ENCODE measurements around the gene OR2C3. TPM values are rescaled to one million over a fixed set of nuclear protein-coding genes. Genes with fewer than 3 reads are reported as not detected.
"Not testable (repeated sequence)": the region's sequence is repeated elsewhere in the genome, so short reads cannot be mapped to it uniquely, and the experiment has no call there.

OR2C3 gene
- total RNA-seq, 8 experiments from 2014 or later, result 0.04 to 0.38 (median 0.09) TPM; not detected in 3

- Histone ChIP-seq H3K4me3 (no peak overlapping the region), H3K4me1 (replicated peaks in 1 of 2) (no peaks in the 10 kb centered on the region), H3K27ac (no peak overlapping the region)
- 0 to 86% (median 66%) methylated on average over 1 to 7 of the region's 7 CpGs; no CpG with 5 or more reads in 2 of the 10 experiments for WGBS, 10 experiments
- in situ Hi-C loops (cut with MboI; ENCODE audit: low pct_unique_long_range_greater_than_20kb in 2 of 9, low sequenced_read_pairs in 9 of 9, unreplicated experiment in 9 of 9), result no loop called here
- no peak for ATAC-seq (replicated peaks in 6 of 8)
Measured at GRCh38 chr1:247540581-247540980, 4.3 kb upstream of the OR2C3 start.

- Histone ChIP-seq H3K4me1 (replicated peaks in 1 of 2) (no peaks in the 10 kb centered on the region), H3K27ac (no peak overlapping the region), H3K4me3 (no peak overlapping the region)
- in situ Hi-C loops (cut with MboI; ENCODE audit: low pct_unique_long_range_greater_than_20kb in 2 of 9, low sequenced_read_pairs in 9 of 9, unreplicated experiment in 9 of 9), result no loop called here
- 7 to 94% (median 82%) methylated on average over 1 to 6 of the region's 6 CpGs; no CpG with 5 or more reads in 1 of the 10 experiments for WGBS, 10 experiments
- no peak for ATAC-seq (replicated peaks in 6 of 8)
Measured at GRCh38 chr1:247539215-247539614, 3.0 kb upstream of the OR2C3 start.

- Histone ChIP-seq H3K4me3 (no peak overlapping the region), H3K27ac (no peak overlapping the region), H3K4me1 (replicated peaks in 1 of 2) (no peaks in the 10 kb centered on the region)
- in situ Hi-C loops (cut with MboI; ENCODE audit: low pct_unique_long_range_greater_than_20kb in 2 of 9, low sequenced_read_pairs in 9 of 9, unreplicated experiment in 9 of 9), result no loop called here
- ATAC-seq (replicated peaks in 6 of 8), result no peak
- 6 to 73% (median 48%) methylated on average over 2 to 5 of the region's 5 CpGs; no CpG with 5 or more reads in 2 of the 10 experiments for WGBS, 10 experiments
Measured at GRCh38 chr1:247538561-247538960, 2.3 kb upstream of the OR2C3 start.

- WGBS, 10 experiments, result 0 to 80% (median 54%) methylated on average over 1 to 3 of the region's 3 CpGs; no CpG with 5 or more reads in 1 of the 10 experiments
- Histone ChIP-seq H3K4me1 (replicated peaks in 1 of 2) (no peaks in the 10 kb centered on the region), H3K27ac (no peak overlapping the region), H3K4me3 (no peak overlapping the region)
- ATAC-seq (replicated peaks in 6 of 8), result no peak
- in situ Hi-C loops (cut with MboI; ENCODE audit: low pct_unique_long_range_greater_than_20kb in 2 of 9, low sequenced_read_pairs in 9 of 9, unreplicated experiment in 9 of 9), result no loop called here
Measured at GRCh38 chr1:247535402-247535801, 838 bp downstream of the OR2C3 start.

- no peak overlapping the region for H3K4me3 ChIP-seq
- 16 to 92% (median 84%) methylated on average over 1 to 8 of the region's 8 CpGs; no CpG with 5 or more reads in 3 of the 10 experiments for WGBS, 10 experiments
- H3K27ac ChIP-seq, result no peak overlapping the region
- no peak for ATAC-seq (replicated peaks in 6 of 8)
- in situ Hi-C loops (cut with MboI; ENCODE audit: low pct_unique_long_range_greater_than_20kb in 2 of 9, low sequenced_read_pairs in 9 of 9, unreplicated experiment in 9 of 9), result no loop called here
- H3K4me1 ChIP-seq (replicated peaks in 1 of 2), result no peaks in the 10 kb centered on the region
Measured at GRCh38 chr1:247531937-247532336, 4.3 kb downstream of the OR2C3 start.

GRCh38 chr1:247530785-247531184, 5.5 kb downstream of the OR2C3 start:
- peak in 1 of 8 experiments; percentile 36 for ATAC-seq (replicated peaks in 6 of 8)
- in situ Hi-C loops (cut with MboI; ENCODE audit: low pct_unique_long_range_greater_than_20kb in 2 of 9, low sequenced_read_pairs in 9 of 9, unreplicated experiment in 9 of 9), result no loop called here
- 83 to 94% methylated on average over 5 to 16 of the region's 41 CpGs; no CpG with 5 or more reads in 8 of the 10 experiments for WGBS, 10 experiments
- H3K27ac ChIP-seq, result no peak overlapping the region
- H3K4me1 ChIP-seq (replicated peaks in 1 of 2), result no peaks in the 10 kb centered on the region
- no peak overlapping the region for H3K4me3 ChIP-seq

GRCh38 chr1:247529771-247530355, 6.4 kb downstream of the OR2C3 start:
- Histone ChIP-seq H3K4me3 (no peak overlapping the region), H3K27ac (no peak overlapping the region), H3K4me1 (replicated peaks in 1 of 2) (no peaks in the 10 kb centered on the region)
- in situ Hi-C loops (cut with MboI; ENCODE audit: low pct_unique_long_range_greater_than_20kb in 2 of 9, low sequenced_read_pairs in 9 of 9, unreplicated experiment in 9 of 9), result no loop called here
- ATAC-seq (replicated peaks in 6 of 8), result no peak
- 0 to 83% (median 60%) methylated on average over 1 of the region's 1 CpG; no CpG with 5 or more reads in 5 of the 10 experiments for WGBS, 10 experiments

GRCh38 chr1:247528812-247529474, 7.3 kb downstream of the OR2C3 start:
- in situ Hi-C loops (cut with MboI; ENCODE audit: low pct_unique_long_range_greater_than_20kb in 2 of 9, low sequenced_read_pairs in 9 of 9, unreplicated experiment in 9 of 9), result no loop called here
- Histone ChIP-seq H3K4me3 (no peak overlapping the region), H3K27ac (no peak overlapping the region), H3K4me1 (replicated peaks in 1 of 2) (no peaks in the 10 kb centered on the region)
- ATAC-seq (replicated peaks in 6 of 8), result no peak
- 0 to 81% (median 40%) methylated on average over 1 to 2 of the region's 2 CpGs; no CpG with 5 or more reads in 3 of the 10 experiments for WGBS, 10 experiments

- ATAC-seq (replicated peaks in 6 of 8); H3K4me1 ChIP-seq (replicated peaks in 1 of 2); H3K4me3 ChIP-seq; H3K27ac ChIP-seq; in situ Hi-C loops (cut with MboI; ENCODE audit: low pct_unique_long_range_greater_than_20kb in 2 of 9, low sequenced_read_pairs in 9 of 9, unreplicated experiment in 9 of 9): not testable (repeated sequence)
- no CpG with 5 or more reads among the region's 30 CpGs for WGBS, 10 experiments
Measured at GRCh38 chr1:247521886-247522285, 14.4 kb downstream of the OR2C3 start.

GRCh38 chr1:247518613-247518891, 17.7 kb downstream of the OR2C3 start:
- WGBS, 10 experiments, result 21 to 100% (median 95%) methylated on average over 2 to 13 of the region's 19 CpGs; no CpG with 5 or more reads in 4 of the 10 experiments
- Histone ChIP-seq H3K4me1 (replicated peaks in 1 of 2) (no peaks in the 10 kb centered on the region), H3K4me3 (no peak overlapping the region), H3K27ac (no peak overlapping the region)
- in situ Hi-C loops (cut with MboI; ENCODE audit: low pct_unique_long_range_greater_than_20kb in 2 of 9, low sequenced_read_pairs in 9 of 9, unreplicated experiment in 9 of 9), result no loop called here
- ATAC-seq (replicated peaks in 6 of 8), result no peak

GRCh38 chr1:247517795-247518612, 18.2 kb downstream of the OR2C3 start:
- no peak overlapping the region for H3K4me3 ChIP-seq
- 49 to 100% (median 87%) methylated on average over 4 to 32 of the region's 72 CpGs; no CpG with 5 or more reads in 3 of the 10 experiments for WGBS, 10 experiments
- in situ Hi-C loops (cut with MboI; ENCODE audit: low pct_unique_long_range_greater_than_20kb in 2 of 9, low sequenced_read_pairs in 9 of 9, unreplicated experiment in 9 of 9), result no loop called here
- H3K4me1 ChIP-seq (replicated peaks in 1 of 2), result no peaks in the 10 kb centered on the region
- ATAC-seq (replicated peaks in 6 of 8), result no peak
- no peak overlapping the region for H3K27ac ChIP-seq

- no peak overlapping the region for H3K4me3 ChIP-seq
- H3K4me1 ChIP-seq (replicated peaks in 1 of 2), result no peaks in the 10 kb centered on the region
- in situ Hi-C loops (cut with MboI; ENCODE audit: low pct_unique_long_range_greater_than_20kb in 2 of 9, low sequenced_read_pairs in 9 of 9, unreplicated experiment in 9 of 9), result no loop called here
- 0 to 49% (median 4%) methylated on average over 1 to 3 of the region's 3 CpGs; no CpG with 5 or more reads in 1 of the 10 experiments for WGBS, 10 experiments
- ATAC-seq (replicated peaks in 6 of 8), result no peak
- no peak overlapping the region for H3K27ac ChIP-seq
Measured at GRCh38 chr1:247506831-247507230, 29.4 kb downstream of the OR2C3 start.

- H3K4me3 ChIP-seq, result no peak overlapping the region
- in situ Hi-C loops (cut with MboI; ENCODE audit: low pct_unique_long_range_greater_than_20kb in 2 of 9, low sequenced_read_pairs in 9 of 9, unreplicated experiment in 9 of 9), result no loop called here
- 11 to 88% (median 79%) methylated on average over 1 to 3 of the region's 3 CpGs; no CpG with 5 or more reads in 1 of the 10 experiments for WGBS, 10 experiments
Measured at GRCh38 chr1:247500865-247501264, 35.4 kb downstream of the OR2C3 start.

More at GRCh38 chr1:247500865-247501264, 35.4 kb downstream of the OR2C3 start:
- no peak for ATAC-seq (replicated peaks in 6 of 8)
- H3K4me1 ChIP-seq (replicated peaks in 1 of 2), result no peaks in the 10 kb centered on the region
- no peak overlapping the region for H3K27ac ChIP-seq
